GM18502 (cell line): ENCODE measurements around the gene DYSF.
"Not testable (repeated sequence)": the region's sequence is repeated elsewhere in the genome, so short reads cannot be mapped to it uniquely, and the experiment has no call there.

Experiments
- ATAC-seq: cut with Tn5 transposase; IDR thresholded peaks from one replicate; pipeline ENCODE4 v1.9.1; 2021; ENCODE audit warnings: mild to moderate bottlenecking; ENCODE audit not compliant: unreplicated experiment, poor library complexity

DYSF gene

DNA sequence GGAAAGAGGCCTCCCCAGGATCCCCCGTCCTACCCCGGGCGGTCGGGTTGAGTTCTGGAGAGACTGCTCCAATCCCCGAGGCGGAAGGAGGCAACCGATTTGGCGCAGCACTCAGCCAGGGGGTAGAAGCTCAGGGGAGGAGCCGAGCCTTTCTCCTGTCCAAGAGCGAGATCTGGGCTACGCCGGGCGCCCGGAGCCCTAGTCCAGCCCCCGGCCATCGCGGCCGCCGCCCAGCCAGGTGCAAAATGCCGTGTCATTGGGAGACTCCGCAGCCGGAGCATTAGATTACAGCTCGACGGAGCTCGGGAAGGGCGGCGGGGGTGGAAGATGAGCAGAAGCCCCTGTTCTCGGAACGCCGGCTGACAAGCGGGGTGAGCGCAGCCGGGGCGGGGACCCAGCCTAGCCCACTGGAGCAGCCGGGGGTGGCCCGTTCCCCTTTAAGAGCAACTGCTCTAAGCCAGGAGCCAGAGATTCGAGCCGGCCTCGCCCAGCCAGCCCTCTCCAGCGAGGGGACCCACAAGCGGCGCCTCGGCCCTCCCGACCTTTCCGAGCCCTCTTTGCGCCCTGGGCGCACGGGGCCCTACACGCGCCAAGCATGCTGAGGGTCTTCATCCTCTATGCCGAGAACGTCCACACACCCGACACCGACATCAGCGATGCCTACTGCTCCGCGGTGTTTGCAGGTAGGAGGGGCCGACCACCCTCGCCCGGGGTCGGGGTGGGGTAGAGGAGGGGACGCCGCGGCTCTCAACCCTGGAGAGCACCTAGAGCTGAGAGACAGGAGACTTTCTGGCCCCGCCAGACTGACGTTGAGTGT, at the start of gene DYSF:
DYSF (plus strand) TSS at position 158 of the 817 bp plus-strand sequence.
- no peak for ATAC-seq

GRCh38 chr2:71409611-71410010, 43.8 kb upstream of the DYSF start:
- ATAC-seq, result no peak

GRCh38 chr2:71410696-71411095, 42.7 kb upstream of the DYSF start:
- ATAC-seq, result no peak

DNA sequence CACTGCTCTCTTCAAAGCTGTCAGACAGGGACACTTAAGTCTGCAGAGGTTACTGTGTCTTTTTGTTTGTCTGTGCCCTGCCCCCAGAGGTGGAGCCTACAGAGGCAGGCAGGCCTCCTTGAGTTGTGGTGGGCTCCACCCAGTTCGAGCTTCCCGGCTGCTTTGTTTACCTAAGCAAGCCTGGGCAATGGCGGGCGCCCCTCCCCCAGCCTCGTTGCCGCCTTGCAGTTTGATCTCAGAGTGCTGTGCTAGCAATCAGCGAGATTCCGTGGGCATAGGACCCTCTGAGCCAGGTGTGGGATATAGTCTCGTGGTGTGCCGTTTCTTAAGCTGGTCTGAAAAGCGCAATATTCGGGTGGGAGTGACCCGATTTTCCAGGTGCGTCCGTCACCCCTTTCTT, 36.5 kb upstream of the DYSF start:
- not testable (repeated sequence) for ATAC-seq

DNA sequence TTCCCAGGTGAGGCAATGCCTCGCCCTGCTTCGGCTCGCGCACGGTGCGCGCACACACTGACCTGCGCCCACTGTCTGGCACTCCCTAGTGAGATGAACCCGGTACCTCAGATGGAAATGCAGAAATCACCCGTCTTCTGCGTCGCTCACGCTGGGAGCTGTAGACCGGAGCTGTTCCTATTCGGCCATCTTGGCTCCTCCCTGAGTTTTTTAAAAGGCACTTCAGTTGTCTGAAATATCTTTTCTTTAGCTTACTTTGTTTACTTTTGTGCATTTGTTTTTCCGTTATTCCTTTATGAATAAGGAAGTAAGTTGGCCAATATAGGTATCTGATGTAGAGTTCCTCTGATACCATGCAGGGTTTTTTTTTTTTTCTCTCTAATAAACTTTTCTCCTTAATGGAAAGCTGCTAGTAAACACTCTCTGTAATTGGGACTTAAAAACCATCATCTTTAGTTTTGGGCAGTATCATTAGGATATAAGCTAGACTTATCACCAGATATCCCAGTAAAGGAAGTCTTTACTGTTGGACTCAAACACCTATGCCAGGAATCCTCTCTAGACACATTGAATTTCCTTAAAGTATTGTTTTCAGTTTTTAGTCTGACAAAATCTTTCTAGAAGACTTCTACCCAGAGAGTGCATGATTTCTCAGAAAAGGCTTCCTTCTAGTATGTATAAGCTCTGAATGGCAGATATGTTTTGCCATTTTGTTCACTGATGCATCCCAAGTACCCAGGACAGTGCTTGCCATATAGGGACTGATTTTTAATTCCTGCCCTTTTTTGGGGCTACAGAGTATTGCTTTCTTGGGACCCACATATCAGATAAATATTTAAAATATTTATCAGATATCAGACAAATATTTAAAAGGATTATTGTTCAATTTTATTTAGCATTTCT, 35.8 kb upstream of the DYSF start:
- no peak for ATAC-seq

DNA sequence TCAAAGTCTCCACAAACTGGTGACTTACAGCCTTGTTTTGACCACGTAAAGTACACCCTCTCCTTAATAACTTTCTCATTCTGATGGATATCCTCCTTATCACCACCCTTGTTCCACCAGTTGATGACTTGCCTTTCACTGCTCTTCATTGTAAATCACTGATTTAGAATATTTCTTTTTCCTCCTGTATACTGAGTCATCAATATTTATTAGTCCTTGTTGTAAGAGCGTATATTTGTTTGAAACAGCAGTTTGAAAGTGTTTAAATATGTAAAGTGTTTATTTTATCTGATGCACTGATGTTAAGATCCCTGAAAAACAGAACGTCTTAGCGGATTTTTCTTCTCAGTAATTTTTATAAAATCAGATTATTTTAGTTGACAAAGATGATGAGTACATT, 34.2 kb upstream of the DYSF start:
- no peak for ATAC-seq

GRCh38 chr2:71419976-71420375, 33.4 kb upstream of the DYSF start:
- no peak for ATAC-seq

DNA sequence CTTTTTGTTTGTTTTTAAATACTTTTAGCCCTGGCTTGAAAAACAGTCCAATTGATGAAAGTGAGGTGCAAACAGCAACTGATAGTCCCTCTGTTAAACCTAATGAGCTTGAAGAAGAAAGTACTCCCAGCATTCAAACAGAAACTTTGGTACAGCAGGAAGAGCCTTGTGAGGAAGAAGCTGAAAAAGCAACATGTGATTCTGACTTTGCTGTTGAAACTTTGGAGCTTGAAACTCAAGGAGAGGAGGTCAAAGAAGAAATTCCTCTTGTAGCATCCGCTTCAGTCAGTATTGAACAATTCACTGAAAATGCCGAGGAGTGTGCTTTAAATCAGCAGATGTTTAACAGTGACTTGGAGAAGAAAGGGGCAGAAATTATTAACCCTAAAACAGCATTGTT, 30.6 kb upstream of the DYSF start:
- ATAC-seq, result no peak

- no peak for ATAC-seq
Measured at GRCh38 chr2:71423817-71424420, 29.4 kb upstream of the DYSF start.

DNA sequence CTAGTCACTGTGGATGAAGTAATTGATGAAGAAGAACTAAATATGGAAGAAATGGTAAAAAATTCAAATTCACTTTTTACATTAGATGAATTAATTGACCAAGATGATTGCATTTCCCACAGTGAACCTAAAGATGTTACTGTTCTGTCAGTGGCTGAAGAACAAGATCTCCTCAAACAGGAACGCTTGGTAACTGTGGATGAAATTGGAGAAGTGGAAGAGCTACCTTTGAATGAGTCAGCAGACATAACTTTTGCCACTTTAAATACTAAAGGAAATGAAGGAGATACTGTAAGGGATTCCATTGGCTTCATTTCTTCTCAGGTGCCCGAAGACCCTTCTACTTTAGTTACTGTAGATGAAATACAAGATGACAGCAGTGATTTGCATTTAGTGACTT, 26.6 kb upstream of the DYSF start:
- ATAC-seq, result no peak

GRCh38 chr2:71428472-71429383, 24.6 kb upstream of the DYSF start:
- no peak for ATAC-seq

- ATAC-seq, result not testable (repeated sequence)
Measured at GRCh38 chr2:71445142-71445541, 8.2 kb upstream of the DYSF start.

DNA sequence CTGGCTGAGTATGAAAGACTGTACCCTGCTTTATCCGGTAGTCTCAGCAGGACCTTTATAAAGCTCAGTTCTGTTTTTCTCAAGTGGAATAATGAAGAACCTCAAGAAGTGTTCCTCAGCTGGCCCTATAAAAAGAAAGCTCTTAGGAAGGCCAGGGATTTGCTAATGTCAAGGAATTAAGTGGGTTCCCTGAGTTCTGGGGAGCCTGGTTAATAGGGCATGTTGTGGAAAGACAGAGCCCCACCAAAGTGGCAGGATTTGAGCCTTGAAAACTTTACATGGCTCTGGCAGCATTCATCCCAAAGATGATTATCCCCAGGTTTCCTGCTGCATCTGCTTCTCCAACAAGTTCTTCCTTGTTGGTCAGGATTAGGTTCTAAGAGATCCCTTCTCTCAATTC, 6.9 kb upstream of the DYSF start:
- no peak for ATAC-seq

DNA sequence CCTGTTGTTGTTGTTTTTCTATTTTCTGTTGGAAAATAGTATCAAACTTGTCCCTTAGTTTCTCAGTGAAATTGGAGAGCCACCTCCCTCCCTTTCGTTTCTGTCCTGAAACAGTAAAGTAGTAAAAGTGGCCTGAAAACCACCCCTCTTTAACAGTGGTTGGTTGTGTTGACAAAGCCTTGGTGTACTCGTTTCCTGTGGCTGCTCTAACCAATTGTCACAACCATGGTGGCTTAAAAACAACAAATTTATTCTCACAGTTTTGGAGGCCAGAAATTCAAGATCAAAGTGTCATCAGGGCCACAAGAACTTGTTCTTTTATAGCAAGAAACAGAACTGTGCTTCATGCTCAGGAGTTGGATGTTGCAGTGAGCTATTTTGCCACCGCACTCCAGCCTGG, 4.0 kb upstream of the DYSF start:
- no peak for ATAC-seq

GRCh38 chr2:71451705-71452104, 1.7 kb upstream of the DYSF start:
- no peak for ATAC-seq

- ATAC-seq, result no peak
Measured at GRCh38 chr2:71452565-71452964, 796 bp upstream of the DYSF start.

GRCh38 chr2:71454221-71455010, 1.1 kb downstream of the DYSF start:
- ATAC-seq, result no peak

DNA sequence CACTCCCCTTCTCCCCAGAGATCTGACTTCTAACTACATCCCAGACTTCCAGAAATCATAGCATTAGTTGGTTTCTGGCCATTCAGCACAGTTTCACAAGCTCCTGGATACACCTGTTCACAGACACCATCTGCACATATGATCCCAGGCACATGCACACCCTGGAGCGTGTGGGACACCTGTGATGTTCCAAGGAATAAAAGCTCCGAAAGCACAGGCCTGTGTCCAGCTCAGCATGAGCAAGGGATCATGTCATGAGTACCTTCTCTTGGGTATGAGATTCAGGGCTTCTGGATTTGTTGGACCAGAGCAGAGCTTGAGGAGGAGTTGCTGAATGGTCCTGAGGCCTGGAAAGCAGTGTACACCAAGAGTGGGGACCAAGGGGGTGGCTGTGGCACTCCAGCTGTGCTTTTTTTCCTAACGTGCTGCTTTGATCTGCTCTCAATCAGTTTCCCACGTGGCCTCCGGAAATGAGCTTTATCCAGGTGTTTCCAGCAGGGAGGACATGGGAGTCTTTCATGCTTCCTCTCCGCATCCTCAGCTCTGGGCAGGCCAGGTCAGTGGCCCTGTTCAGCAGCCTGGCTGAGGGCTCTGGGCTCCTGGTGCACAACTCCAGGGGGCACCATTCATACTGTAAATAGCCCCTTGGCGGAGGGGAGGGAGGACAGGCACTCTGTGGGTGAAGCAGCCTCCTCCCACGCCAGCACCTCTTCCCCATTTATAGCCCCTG, 1.8 kb downstream of the DYSF start:
- no peak for ATAC-seq
